Measurements from ENCODE around the gene ADGRB3. TPM values are rescaled to one million over a fixed set of nuclear protein-coding genes. Genes with fewer than 3 reads are reported as not detected.

The ADGRB3 gene
- total RNA-seq: not detected in 2 replicates

DNA sequence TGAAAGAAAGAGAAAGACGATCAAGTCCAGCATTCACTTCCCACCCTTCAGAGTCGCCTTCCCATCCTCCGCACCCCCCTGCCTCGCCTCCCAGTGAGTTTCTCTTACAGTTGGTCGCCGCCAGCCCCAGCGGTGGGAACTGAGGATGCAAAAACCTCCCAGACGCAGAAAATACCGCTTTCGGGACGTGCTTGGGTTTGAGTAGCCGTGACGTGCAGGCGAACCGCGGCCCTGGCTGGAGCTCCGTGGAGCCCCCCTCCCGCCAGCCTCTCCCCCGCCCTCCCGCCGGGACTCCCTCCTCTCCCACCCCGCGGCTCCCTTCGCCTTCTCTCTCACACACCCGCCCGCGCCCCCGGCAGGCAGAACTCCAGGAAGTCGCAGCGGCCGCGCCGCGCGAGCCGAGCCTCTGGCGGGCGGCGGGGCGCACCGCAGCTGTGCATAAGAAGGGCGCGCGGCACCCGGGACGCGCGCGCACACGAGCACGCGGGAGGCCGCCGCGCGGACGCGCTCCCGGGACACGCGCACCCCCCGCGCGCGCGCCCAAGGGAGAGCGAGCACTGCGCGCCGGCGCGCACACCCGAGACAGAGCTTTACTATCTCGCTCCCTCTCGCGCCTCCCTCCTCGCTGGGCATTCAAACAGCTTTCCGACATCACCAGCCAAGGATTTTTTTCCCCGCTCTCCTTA, at the start of gene ADGRB3:
ADGRB3 (plus strand) TSS at position 557 of the 686 bp plus-strand sequence. CDS start 3,394 bp downstream, outside the sequence.
- DNase-seq (ENCODE audit: low read depth): peak; percentile 27
- TF ChIP-seq, protein P1, sequence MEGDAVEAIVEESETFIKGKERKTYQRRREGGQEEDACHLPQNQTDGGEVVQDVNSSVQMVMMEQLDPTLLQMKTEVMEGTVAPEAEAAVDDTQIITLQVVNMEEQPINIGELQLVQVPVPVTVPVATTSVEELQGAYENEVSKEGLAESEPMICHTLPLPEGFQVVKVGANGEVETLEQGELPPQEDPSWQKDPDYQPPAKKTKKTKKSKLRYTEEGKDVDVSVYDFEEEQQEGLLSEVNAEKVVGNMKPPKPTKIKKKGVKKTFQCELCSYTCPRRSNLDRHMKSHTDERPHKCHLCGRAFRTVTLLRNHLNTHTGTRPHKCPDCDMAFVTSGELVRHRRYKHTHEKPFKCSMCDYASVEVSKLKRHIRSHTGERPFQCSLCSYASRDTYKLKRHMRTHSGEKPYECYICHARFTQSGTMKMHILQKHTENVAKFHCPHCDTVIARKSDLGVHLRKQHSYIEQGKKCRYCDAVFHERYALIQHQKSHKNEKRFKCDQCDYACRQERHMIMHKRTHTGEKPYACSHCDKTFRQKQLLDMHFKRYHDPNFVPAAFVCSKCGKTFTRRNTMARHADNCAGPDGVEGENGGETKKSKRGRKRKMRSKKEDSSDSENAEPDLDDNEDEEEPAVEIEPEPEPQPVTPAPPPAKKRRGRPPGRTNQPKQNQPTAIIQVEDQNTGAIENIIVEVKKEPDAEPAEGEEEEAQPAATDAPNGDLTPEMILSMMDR (IDR thresholded peaks at IDR 0.05; ENCODE audit: insufficient read depth, low read length, severe bottlenecking): no peak
- Histone ChIP-seq H3K36me3 (ENCODE audit: control insufficient read depth, insufficient read depth, low read length) (no peaks in the 10 kb centered on the region), H3K27me3 (ENCODE audit: control insufficient read depth, insufficient read depth, low read length) (peaks cover 22% of the 10 kb centered on the region), H3K4me3 (ENCODE audit: low read depth, low read length) (peak within 1 kb of the TSS; percentile 32)
- FAIRE-seq: no peak

DNA sequence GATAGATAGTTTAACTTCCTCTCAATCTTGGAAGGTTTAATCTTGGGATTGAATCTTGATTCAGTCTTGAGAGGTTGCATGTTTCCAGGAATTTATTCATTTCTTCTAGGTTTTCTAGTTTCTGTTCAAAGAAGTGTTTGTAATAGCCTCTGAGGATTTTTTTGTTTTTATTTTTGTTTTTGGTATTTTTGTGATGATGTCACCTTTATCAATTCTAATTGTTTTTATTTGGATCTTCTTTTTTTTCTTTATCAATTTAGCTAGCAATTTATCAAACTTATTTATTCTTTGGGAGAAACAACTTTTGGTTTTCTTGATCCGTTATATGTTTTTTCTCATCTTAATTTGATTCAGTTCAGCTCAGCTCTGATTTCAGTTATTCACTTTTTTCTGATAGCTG, 41.5 kb upstream of the ADGRB3 start:
- FAIRE-seq (no peak), DNase-seq (ENCODE audit: low read depth) (no peak)
- H3K36me3 ChIP-seq (ENCODE audit: control insufficient read depth, insufficient read depth, low read length): no peaks in the 10 kb centered on the region
- TF ChIP-seq, protein P1 (IDR thresholded peaks at IDR 0.05; ENCODE audit: insufficient read depth, low read length, severe bottlenecking): no peak
- H3K27me3 ChIP-seq (ENCODE audit: control insufficient read depth, insufficient read depth, low read length): no peaks in the 10 kb centered on the region
- no peak overlapping the region for H3K4me3 ChIP-seq (ENCODE audit: low read depth, low read length)

DNA sequence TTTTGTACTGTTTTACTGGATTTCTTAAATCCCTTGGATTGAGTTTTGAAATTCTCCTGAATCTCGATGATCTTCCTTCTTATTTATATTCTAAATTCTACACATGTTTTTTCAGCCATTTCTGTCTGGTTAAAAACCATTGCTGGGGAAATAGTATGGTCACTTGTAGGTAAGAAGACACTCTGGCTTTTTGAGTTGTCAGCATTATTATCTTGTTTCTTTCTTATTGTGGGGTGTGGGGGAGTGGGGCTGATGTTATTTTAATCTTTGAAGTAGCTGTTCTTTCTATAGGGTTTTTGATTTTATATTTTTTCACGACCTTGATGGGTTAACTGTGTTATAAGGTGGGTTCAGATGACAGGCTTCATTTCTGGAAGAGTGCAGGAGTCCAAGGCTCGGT, 37.4 kb upstream of the ADGRB3 start:
- no peak for FAIRE-seq
- DNase-seq (ENCODE audit: low read depth): no peak
- no peak overlapping the region for H3K4me3 ChIP-seq (ENCODE audit: low read depth, low read length)
- H3K27me3 ChIP-seq (ENCODE audit: control insufficient read depth, insufficient read depth, low read length): no peaks in the 10 kb centered on the region
- no peaks in the 10 kb centered on the region for H3K36me3 ChIP-seq (ENCODE audit: control insufficient read depth, insufficient read depth, low read length)
- TF ChIP-seq, protein P1 (IDR thresholded peaks at IDR 0.05; ENCODE audit: insufficient read depth, low read length, severe bottlenecking): no peak

DNA sequence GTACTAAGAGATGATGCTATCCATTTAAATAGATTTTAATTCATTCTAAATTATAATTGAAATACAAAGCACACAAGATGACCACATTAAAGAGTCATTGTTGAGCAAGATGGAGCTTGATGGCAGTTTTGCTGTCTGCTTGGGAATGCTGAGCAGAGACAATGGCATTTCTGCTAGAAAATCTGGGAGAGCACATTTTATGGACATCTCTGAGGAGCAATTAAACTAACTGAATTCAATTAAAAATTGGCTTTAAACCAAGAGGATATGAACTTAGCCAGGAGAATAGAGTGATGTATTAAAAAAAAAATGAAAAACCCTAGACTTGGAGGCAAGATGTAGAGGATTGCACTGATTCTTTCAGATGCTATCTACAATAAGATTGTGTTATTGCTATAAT, 19.1 kb upstream of the ADGRB3 start:
- Histone ChIP-seq H3K4me3 (ENCODE audit: low read depth, low read length) (no peak overlapping the region), H3K36me3 (ENCODE audit: control insufficient read depth, insufficient read depth, low read length) (no peaks in the 10 kb centered on the region), H3K27me3 (ENCODE audit: control insufficient read depth, insufficient read depth, low read length) (no peaks in the 10 kb centered on the region)
- TF ChIP-seq, protein P1 (IDR thresholded peaks at IDR 0.05; ENCODE audit: insufficient read depth, low read length, severe bottlenecking): no peak
- no peak for DNase-seq (ENCODE audit: low read depth)
- no peak for FAIRE-seq

DNA sequence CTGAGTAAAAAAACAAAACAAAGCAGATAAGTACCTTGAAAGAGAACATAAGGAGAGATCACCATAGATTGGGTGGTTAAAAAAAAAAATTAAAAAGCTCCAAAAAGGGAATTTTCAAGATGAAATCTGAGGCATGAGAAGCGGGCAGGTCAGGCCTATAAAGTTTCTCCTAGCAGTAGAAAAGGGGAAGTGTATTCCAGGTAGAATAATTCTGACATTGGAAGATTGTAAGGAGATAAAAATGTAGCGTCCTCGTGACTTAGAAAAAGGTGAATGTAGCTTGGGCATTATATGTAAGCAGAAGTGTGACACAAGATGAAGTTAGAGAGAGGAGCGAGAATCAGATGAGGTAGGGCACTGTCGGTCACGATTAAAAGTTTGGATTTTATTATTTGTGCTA, 9.1 kb upstream of the ADGRB3 start:
- no peak for DNase-seq (ENCODE audit: low read depth)
- no peak overlapping the region for H3K4me3 ChIP-seq (ENCODE audit: low read depth, low read length)
- TF ChIP-seq, protein P1 (IDR thresholded peaks at IDR 0.05; ENCODE audit: insufficient read depth, low read length, severe bottlenecking): no peak
- H3K27me3 ChIP-seq (ENCODE audit: control insufficient read depth, insufficient read depth, low read length): no peaks in the 10 kb centered on the region
- FAIRE-seq: no peak
- no peaks in the 10 kb centered on the region for H3K36me3 ChIP-seq (ENCODE audit: control insufficient read depth, insufficient read depth, low read length)

DNA sequence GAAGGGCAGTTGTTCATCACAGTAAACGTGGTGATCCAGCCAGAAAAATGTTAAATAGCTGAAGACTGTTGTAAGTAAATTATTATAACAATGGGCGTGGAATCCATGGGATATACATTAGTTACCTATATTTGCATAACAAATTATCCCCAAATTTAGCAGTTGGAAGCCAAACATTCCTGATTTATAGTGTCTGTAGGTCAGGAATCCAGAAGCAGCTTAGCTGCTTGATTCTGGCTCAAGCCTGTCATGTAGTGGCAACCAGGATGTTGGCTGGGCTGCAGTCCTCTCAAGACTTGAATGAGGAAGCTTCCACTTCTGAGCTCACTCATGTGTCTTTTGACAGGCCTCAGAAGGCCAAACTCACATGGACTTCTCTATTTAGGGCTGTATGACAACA, 6.9 kb upstream of the ADGRB3 start:
- DNase-seq (ENCODE audit: low read depth) (no peak), FAIRE-seq (no peak)
- Histone ChIP-seq H3K4me3 (ENCODE audit: low read depth, low read length) (no peak overlapping the region), H3K27me3 (ENCODE audit: control insufficient read depth, insufficient read depth, low read length) (peaks cover 2% of the 10 kb centered on the region), H3K36me3 (ENCODE audit: control insufficient read depth, insufficient read depth, low read length) (no peaks in the 10 kb centered on the region)
- TF ChIP-seq, protein P1 (IDR thresholded peaks at IDR 0.05; ENCODE audit: insufficient read depth, low read length, severe bottlenecking): no peak

All from bronchial epithelial cell (primary cell).